HT-29 (cell line): ENCODE results near the gene SLC25A36. TPM values are rescaled to one million over a fixed set of nuclear protein-coding genes. Genes with fewer than 3 reads are reported as not detected.
"Not testable (repeated sequence)": the region's sequence is repeated elsewhere in the genome, so short reads cannot be mapped to it uniquely, and the experiment has no call there.

ENCODE experiments used
- DNase-seq: peaks from one replicate; pipeline ENCODE4 v3.0.0-alpha.2; 2015; ENCODE audit warnings: low spot score
- total RNA-seq: library from RNA; depleted of rRNA; stranded (reverse); fragments of >200 nt; shearing (Covaris generic); gene quantifications from 2 replicates; pipeline ENCODE4 v1.2.3, GENCODE V29; 2014; rRNA removed

The SLC25A36 gene
- total RNA-seq, 1 experiment from 2014 or later: 55.9 TPM

DNA sequence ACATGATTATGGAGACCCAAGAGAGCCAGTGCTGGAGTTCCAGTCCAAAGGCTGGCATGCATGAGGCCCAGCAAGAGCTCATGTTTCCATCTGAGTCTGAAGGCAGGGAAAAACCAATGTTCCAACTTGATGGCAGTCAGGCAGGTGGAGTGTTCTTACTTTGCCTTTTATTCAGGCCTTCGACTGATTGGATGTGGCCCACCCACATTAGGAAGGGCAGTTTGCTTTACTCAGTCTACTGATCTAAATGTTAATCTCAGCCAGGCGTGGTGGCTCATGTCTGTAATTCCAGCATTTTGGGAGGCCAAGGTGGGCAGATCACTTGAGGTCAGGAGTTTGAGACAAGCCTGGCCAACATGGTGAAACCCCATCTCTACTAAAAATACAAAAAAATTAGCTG lies 53.2 kb downstream of the SLC25A36 start:
- DNase-seq: not testable (repeated sequence)

- no peak for DNase-seq
These were observed 54.2 kb downstream of the SLC25A36 start for GRCh38 chr3:140995881-140996280.

- peak; percentile 66 for DNase-seq
These were observed 58.5 kb downstream of the SLC25A36 start for GRCh38 chr3:141000027-141000663.

- no peak for DNase-seq
These were observed 59.0 kb downstream of the SLC25A36 start for GRCh38 chr3:141000686-141001085.

- no peak for DNase-seq
These were observed 64.7 kb downstream of the SLC25A36 start for GRCh38 chr3:141006344-141006743.

DNA sequence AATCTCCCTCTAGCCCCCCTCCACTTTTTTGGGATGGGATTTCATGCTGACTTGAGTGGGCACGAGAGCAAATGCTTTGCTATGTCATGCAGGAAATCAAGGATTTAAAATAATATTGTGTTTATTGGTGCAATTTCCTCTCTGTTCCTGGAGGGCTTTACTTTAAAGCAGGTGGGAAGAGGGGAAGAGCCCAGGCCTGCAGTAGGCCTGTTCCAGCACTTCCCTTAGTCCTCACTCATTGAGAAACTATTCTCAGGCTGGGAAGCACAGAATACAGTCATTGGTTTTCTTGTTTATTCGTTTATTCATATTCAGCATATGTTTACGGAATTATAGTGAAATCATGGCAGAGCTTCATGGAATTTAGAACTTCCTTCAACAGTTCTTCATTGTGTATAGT lies 67.9 kb downstream of the SLC25A36 start:
- no peak for DNase-seq

- DNase-seq: peak; percentile 69
These were observed 69.8 kb downstream of the SLC25A36 start for GRCh38 chr3:141011232-141011996.

DNA sequence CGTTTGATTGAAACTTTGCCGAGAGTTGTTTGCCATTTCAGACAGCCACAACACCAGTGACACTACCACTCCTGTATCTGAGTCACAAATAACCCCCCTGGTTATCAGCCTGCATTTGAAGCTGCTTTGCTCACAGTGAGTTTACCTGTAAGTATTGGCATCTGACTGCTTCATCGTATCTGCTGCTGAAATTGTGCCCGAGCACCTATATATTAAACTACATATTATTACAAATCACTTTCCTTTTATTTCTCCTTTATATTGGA lies 70.3 kb downstream of the SLC25A36 start:
- no peak for DNase-seq

GRCh38 chr3:141012571-141012970 lies 70.9 kb downstream of the SLC25A36 start:
- DNase-seq: no peak

DNA sequence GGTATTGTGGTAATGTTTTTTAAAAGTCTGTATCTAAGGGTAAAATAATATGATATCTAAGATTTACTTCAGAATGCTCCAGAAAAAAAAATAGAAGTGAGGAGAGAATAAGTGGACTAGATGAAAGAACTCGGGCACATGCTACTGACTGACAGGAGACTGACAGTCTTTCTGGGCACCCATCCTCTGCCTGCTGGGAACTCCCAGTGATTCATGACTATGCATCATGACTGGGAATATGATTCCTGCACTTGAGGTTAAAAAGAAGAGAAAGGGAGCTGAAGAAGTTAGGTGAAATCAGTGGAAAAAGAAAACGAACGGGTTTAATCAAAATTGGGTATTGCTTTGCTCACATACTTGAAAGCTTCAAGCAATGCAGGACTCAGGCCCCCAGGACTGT lies 73.8 kb downstream of the SLC25A36 start:
- DNase-seq: no peak

DNA sequence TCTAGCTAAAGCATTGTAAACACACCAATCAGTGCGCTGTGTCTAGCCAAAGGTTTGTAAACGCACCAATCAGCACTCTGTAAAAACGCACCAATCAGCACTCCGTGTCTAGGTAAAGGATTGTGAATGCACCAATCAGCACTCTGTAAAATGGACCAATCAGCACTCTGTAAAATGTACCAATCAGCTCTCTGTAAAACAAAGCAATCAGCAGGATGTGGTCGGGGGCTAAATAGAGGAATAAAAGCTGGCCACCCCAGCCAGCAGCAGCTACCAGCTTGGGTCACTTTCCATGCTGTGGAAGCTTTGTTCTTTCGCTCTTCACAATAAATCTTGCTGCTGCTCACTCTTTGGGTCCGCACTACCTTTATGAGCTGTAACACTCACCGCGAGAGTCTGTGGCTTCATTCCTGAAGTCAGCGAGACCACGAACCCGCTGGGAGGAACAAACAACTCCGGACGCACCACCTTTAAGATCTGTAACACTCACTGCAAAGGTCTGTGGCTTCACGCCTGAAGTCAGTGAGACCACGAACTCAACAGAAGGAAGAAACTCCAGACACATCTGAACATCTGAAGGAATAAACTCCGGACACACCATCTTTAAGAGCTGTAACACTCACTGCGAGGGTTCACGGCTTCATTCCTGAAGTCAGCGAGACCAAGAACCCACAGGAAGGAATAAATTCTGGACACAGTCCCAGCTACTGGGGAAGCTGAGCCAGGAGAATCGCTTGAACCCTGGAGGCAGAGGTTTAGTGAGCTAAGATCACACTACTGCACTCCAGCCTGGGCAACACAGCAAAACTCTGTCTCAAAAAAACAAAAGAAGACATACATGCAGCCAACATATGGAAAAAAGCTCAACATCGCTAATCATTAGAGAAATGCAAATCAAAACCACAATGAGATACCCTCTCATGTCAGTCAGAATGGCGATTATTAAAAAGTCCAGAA lies 76.0 kb downstream of the SLC25A36 start:
- not testable (repeated sequence) for DNase-seq

DNA sequence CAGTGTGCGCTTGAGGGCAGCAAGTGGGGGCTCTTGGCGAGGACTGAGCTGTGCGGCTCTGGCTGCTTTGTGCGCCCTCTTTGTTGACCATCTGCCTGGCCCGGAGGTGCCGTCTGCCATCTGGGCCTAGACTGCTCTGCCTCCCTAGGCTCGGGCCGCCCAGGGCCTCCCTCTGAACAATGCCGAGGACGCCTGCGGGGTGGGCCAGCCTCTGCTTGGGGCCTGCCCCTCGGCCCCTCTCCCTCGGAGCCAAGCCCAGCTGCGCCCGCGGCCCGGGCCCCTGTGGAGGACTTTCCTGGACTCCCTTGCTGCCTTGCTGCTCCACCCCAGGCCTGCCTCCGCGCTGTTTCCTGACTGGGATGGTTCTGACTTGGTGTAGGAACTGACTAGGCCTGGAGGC lies 77.6 kb downstream of the SLC25A36 start:
- DNase-seq: no peak

DNA sequence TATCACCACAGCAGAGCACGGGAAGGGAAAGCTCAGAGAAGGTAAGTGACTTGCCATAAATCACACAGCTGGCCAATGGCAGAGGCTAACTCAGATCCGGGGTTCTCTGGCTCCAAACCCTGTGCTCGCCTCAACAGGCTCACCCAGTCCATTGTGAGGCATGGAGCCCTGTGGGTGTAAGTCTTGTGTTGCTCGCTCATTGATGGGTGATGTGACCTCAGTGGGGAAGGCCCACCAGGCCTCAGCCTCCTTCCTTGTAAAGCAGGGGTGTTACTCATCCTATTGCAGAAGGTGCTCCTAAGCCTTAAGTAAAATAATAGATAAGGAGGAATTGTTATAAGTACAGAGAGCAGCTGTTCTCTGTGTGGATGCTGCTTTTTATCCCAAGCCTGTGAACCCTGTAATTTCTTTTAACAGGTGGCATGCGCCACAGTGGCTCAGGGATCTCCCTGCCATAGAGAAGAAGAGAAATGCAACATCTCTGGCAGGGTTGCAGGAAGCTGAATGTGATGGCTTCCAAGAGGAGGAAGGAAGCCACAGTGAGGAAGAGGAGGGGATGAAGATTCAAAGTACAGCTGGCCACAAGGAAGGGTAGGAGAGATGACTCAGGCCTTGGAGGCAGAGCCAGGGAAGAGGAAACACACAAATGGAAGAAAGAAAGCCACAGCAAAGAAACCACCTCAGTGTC lies 78.7 kb downstream of the SLC25A36 start:
- no peak for DNase-seq

DNA sequence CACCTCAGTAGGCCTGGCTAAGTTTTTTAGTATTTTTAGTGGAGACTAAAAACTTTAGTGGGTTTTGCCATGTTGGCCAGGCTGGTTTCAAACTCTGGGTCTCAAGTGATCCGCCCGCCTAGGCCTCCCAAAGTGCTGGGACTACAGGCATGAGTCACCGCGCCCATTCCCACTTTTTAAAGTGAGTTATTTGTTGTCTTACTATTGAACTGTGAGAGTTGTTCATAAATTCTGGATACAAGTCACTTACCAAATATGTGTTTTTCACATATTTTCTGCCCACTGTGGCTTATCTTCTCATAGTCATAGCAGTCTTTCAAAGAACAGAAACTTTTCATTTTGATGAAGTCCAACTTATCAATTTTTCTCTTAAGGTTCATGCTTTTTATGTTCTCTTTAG lies 79.6 kb downstream of the SLC25A36 start:
- no peak for DNase-seq

Other genes starting within 250 kb of the SLC25A36 start
- not detected in 2 replicates for gene SPSB4, start 109.5 kb downstream of the SLC25A36 start, total RNA-seq